ENCODE results near the gene SLC7A5.
A peak's percentile ranks its signal among the peaks of the same experiment; 100 is the strongest.
"Not testable (repeated sequence)": the region's sequence is repeated elsewhere in the genome, so short reads cannot be mapped to it uniquely, and the experiment has no call there.

SLC7A5 gene

DNA sequence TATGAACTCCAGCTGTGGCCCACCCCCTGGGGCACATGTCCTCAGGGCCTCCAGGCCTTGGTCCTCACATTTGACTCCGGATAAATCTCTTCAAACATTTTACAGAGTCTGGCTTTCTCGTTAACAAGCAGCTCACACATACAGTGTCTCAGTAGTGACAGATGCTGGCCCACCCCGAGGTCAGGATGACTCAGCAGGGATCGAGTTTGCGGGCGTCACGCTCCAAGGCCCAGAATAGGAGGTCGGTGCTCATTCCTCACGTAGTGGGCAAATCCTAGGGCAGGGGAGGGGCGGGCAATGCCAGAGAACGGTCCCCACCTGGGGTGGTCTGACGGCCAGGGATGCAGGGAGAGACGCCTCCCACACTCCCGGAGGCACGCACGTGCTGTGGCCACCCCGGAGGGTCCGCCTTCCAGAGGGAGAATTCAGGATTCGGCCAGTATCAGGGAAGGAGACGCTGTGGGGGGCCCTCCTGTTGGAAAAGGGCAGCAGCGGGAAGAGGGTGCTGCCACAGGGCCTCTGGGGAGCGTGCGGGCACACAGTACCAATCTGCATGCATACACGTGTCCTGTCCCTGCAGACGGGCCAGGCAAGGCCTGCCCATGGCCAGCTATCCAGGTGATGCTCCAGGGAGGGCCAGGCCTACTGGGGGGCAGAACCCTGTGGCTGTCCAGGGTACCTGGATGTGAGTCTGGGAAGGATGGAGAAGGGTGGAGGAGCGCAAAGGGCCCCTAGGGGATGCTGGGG lies 8.6 kb downstream of the SLC7A5 start:
- Histone ChIP-seq H3K4me1 (peaks cover 0 to 16% (median 3%) of the 10 kb centered on the region in 4 donors), H3K27me3 (no peaks in the 10 kb centered on the region), H3K27ac (peak overlapping the region in 1 of 2 donors; percentile 11), H3K9me3 (no peaks in the 10 kb centered on the region), H3K36me3 (no peaks in the 10 kb centered on the region), H3K4me3 (no peak overlapping the region)
- no peak for DNase-seq
- TF ChIP-seq, protein P1, sequence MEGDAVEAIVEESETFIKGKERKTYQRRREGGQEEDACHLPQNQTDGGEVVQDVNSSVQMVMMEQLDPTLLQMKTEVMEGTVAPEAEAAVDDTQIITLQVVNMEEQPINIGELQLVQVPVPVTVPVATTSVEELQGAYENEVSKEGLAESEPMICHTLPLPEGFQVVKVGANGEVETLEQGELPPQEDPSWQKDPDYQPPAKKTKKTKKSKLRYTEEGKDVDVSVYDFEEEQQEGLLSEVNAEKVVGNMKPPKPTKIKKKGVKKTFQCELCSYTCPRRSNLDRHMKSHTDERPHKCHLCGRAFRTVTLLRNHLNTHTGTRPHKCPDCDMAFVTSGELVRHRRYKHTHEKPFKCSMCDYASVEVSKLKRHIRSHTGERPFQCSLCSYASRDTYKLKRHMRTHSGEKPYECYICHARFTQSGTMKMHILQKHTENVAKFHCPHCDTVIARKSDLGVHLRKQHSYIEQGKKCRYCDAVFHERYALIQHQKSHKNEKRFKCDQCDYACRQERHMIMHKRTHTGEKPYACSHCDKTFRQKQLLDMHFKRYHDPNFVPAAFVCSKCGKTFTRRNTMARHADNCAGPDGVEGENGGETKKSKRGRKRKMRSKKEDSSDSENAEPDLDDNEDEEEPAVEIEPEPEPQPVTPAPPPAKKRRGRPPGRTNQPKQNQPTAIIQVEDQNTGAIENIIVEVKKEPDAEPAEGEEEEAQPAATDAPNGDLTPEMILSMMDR (IDR thresholded peaks at IDR 0.05): no peak
- intact Hi-C loops (cut with DNase I; ENCODE audit: low total_unique reads): no loop called here

DNA sequence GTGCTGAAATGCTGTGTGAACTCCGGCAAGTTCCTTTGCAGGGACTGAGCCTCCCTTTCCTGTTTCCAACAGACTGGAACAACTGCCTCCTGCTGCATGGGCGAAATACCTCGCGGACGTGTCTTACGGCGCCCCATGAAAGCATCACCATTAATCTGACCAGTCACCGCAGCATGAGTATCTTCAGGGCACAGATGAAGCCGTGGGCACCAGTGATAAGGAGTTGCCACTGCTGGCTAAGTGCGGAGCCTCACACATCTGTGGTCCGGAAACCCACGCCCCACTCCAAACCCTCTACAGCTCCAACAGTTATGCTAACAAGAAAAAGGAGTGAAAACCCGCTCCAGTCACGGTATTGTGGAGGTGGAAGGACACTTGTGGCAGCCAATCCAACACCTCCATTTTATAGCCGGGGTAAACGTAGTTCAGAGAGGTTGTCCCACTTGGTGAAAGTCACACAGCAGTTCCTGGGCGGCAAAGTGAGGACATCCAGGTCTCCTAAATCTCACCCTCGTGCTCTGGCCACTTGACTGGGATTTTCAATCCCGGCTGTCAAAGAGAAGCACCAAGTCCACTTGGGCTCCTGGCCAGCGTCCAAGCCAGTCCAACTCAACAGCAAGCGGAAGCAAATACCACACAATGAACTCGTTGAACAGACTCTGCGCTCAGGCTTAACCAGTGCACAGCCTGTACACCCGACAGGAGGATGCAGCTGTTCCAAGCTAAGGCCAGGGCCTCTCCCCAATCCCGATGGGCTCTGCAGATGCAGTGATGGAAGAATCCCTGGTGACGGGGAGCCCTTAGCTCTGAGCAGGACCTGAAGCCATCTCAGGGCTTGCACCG lies 10.9 kb downstream of the SLC7A5 start:
- H3K27ac ChIP-seq: peak overlapping the region in 1 of 2 donors; percentile 48
- intact Hi-C loops (cut with DNase I; ENCODE audit: low total_unique reads); H3K9me3 ChIP-seq; DNase-seq; H3K36me3 ChIP-seq; H3K27me3 ChIP-seq; H3K4me3 ChIP-seq: not testable (repeated sequence)
- H3K4me1 ChIP-seq: peaks cover 0 to 35% (median 17%) of the 10 kb centered on the region in 4 donors

DNA sequence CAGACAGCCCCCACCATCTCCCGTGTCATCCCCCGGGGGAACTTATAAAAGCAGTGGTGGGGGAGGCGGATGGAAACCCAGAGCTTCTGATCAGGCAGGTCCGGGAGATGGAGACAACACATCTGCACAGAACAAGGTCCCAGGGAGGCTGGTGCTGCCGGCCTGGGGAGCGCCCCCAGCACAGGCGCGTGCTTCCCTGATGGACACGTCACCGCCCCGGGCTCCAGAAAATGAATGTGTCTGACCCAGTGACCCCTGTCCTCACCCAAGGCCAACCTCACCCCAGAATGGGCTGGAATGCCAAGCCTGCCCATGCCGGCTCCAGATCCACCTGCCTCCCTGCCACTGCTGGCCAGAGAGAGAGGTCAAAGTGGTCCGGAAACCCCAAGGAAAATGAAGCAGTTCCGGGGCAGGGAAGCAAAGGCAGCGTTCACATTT lies 12.5 kb downstream of the SLC7A5 start:
- no peak for DNase-seq
- intact Hi-C loops (cut with DNase I; ENCODE audit: low total_unique reads): no loop called here
- Histone ChIP-seq H3K4me3 (no peak overlapping the region), H3K4me1 (peaks cover 0 to 43% (median 28%) of the 10 kb centered on the region in 4 donors), H3K27ac (peak overlapping the region; percentile 61 to 76), H3K27me3 (no peaks in the 10 kb centered on the region), H3K9me3 (no peaks in the 10 kb centered on the region), H3K36me3 (no peaks in the 10 kb centered on the region)
- TF ChIP-seq, protein P1 (IDR thresholded peaks at IDR 0.05): no peak

DNA sequence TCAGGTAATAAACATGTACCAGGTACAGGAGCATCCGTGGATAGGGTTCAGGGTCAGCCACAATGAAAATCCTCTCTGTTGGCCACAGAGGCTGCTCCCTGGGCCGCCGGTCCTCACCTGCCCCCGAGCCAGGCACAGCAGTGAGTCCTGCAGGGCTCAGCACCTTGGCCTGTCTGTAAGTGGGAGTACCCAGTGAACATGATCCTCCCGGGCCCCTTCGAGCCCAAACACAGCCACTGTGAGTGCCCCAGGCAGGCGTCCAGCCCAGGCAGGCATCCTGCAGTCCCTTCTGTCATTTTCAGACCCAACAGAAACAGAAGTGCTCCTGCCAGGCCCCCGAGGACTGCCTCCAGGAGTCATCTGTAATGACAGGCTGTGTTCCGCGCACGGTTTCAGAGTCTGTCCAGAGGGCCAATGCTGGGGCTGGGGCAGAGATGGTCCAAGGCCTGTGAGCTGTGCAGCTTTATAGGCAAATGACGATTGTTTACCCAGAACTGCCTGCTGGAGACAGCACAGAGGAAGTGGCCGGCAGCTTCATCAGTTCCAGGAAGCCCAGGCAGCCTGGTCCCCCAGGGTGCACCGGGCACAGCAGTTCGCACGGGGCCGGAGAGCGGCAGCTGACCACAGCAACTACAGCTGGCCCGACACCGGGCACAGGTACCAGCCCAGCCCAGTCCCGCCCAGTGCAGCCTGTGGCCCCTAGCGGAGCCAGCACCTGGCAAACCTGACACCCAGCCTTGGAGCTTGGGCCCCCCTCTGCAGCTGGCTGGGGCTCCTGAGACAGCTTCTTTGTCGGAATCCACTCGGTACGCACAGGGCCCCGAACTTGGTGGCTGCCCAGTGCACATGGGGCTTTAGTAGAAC lies 13.2 kb downstream of the SLC7A5 start:
- Histone ChIP-seq H3K27me3 (no peaks in the 10 kb centered on the region), H3K4me3 (no peak overlapping the region), H3K9me3 (no peaks in the 10 kb centered on the region), H3K4me1 (peaks cover 0 to 43% (median 28%) of the 10 kb centered on the region in 4 donors), H3K27ac (peak overlapping the region; percentile 61 to 76), H3K36me3 (peaks cover 0 to 4% (median 0%) of the 10 kb centered on the region in 3 donors)
- intact Hi-C loops (cut with DNase I; ENCODE audit: low total_unique reads): no loop called here
- DNase-seq: peak; percentile 50 to 83
- TF ChIP-seq, protein P1 (IDR thresholded peaks at IDR 0.05): no peak

DNA sequence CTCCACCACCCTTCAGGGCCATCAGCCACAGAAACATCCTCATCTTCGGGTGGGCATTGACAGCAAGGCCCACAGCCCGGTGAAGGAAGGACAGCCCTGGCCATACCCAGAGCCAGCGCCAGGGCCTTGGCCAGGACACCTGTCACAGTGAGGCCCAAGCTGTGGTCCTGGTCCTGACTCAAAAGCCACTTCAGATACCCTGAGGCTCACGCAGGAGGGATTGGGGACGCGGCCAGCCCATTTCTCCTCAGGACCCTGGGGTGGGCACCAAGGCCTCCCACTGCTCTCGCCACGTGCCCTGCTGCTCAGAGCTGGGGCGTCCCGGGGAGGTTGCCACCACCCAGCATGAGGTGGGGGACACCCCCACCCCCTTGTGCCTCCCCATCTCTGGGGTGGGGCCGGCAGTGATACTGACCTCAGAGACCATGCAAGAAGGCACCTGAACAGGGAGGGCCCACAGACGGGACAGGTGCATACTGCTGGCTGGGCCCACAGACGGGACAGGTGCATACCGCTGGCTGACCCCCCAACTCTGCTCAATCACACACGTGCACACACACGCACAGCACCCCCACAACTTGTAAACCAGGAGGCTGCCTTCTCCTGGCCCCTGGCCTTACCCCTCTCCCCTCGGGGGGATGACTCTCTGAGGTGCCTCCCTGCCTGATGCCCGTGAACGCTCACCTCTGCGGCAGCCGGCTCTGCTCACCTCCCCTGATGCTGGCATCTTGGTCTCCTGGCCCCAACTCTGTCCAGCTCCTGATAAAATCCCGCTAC lies 14.2 kb downstream of the SLC7A5 start:
- H3K4me1 ChIP-seq: peaks cover 0 to 47% (median 32%) of the 10 kb centered on the region in 4 donors
- peaks cover 0 to 4% (median 0%) of the 10 kb centered on the region in 3 donors for H3K36me3 ChIP-seq
- peak overlapping the region; percentile 76 to 77 for H3K27ac ChIP-seq
- intact Hi-C loops (cut with DNase I; ENCODE audit: low total_unique reads): loop anchor here (5.0 kb wide), 1 partner anchor 52 kb away; no protein-coding TSS in a partner anchor
- no peak for DNase-seq
- H3K27me3 ChIP-seq: no peaks in the 10 kb centered on the region
- TF ChIP-seq, protein P1 (IDR thresholded peaks at IDR 0.05): no peak
- H3K4me3 ChIP-seq: no peak overlapping the region
- H3K9me3 ChIP-seq: no peaks in the 10 kb centered on the region
